Progenitor cell of endocrine pancreas (in vitro differentiated cells): Measurements from ENCODE around the gene FDX1. TPM values are rescaled to one million over a fixed set of nuclear protein-coding genes. Genes with fewer than 3 reads are reported as not detected.

ENCODE experiments used
- DNase-seq: peaks from one replicate; pipeline ENCODE4 v3.0.0; 2021; ENCODE audit warnings: low spot score; ENCODE audit not compliant: unreplicated experiment
- H3K27ac Mint-ChIP-seq: 2 replicates; pipeline ENCODE4 v1.8.0; 2021; ENCODE audit warnings: mild to moderate bottlenecking, moderate library complexity, mixed read lengths
- H3K27me3 Mint-ChIP-seq: 2 replicates; pipeline ENCODE4 v1.8.0; 2021; ENCODE audit warnings: mixed read lengths
- H3K36me3 Mint-ChIP-seq: 2 replicates; pipeline ENCODE4 v1.8.0; 2022; ENCODE audit warnings: mixed read lengths; ENCODE audit not compliant: insufficient read depth
- H3K4me1 Mint-ChIP-seq: 2 replicates; pipeline ENCODE4 v1.8.0; 2021; ENCODE audit warnings: low read depth, mixed read lengths
- H3K4me3 Mint-ChIP-seq: 2 replicates; pipeline ENCODE4 v1.8.0; 2021; ENCODE audit warnings: low read depth, mild to moderate bottlenecking, moderate library complexity, mixed read lengths
- H3K9me3 Mint-ChIP-seq: 2 replicates; pipeline ENCODE4 v1.8.0; 2021; ENCODE audit warnings: low read depth, mixed read lengths
- CTCF ChIP-seq: fragments of 200-600 bp; sonication (generic); IDR thresholded peaks from one replicate; pipeline ENCODE4 v1.5.0; 2021; ENCODE audit warnings: antibody characterized with exemption, mild to moderate bottlenecking; ENCODE audit not compliant: unreplicated experiment
- total RNA-seq: library from RNA; stranded (reverse); gene quantifications from 2 replicates; pipeline ENCODE4 v1.2.1, GENCODE V29; 2021

FDX1 gene
- total RNA-seq, 1 donor from 2014 or later, result 13.6 TPM

GRCh38 chr11:110467556-110467955, 37.8 kb downstream of the FDX1 start:
- H3K27me3 Mint-ChIP-seq, result no peaks in the 10 kb centered on the region
- H3K4me1 Mint-ChIP-seq, result no peaks in the 10 kb centered on the region
- H3K27ac Mint-ChIP-seq, result no peak overlapping the region
- peaks cover 10% of the 10 kb centered on the region for H3K36me3 Mint-ChIP-seq
- DNase-seq, result no peak
- no peak for TF ChIP-seq CTCF
- H3K9me3 Mint-ChIP-seq, result no peaks in the 10 kb centered on the region
- H3K4me3 Mint-ChIP-seq, result no peak overlapping the region

- no peaks in the 10 kb centered on the region for H3K4me1 Mint-ChIP-seq
- no peak overlapping the region for H3K4me3 Mint-ChIP-seq
- H3K36me3 Mint-ChIP-seq, result peaks cover 8% of the 10 kb centered on the region
- no peak for DNase-seq
- no peaks in the 10 kb centered on the region for H3K27me3 Mint-ChIP-seq
- no peak overlapping the region for H3K27ac Mint-ChIP-seq
- no peak for TF ChIP-seq CTCF
- no peaks in the 10 kb centered on the region for H3K9me3 Mint-ChIP-seq
These were observed 38.4 kb downstream of the FDX1 start for GRCh38 chr11:110468121-110468520.

GRCh38 chr11:110469127-110469526, 39.4 kb downstream of the FDX1 start:
- TF ChIP-seq CTCF, result no peak
- no peak for DNase-seq
- Mint-ChIP-seq H3K27me3 (no peaks in the 10 kb centered on the region), H3K36me3 (peaks cover 6% of the 10 kb centered on the region), H3K4me1 (no peaks in the 10 kb centered on the region), H3K27ac (no peak overlapping the region), H3K4me3 (no peak overlapping the region), H3K9me3 (no peaks in the 10 kb centered on the region)

- Mint-ChIP-seq H3K4me1 (no peaks in the 10 kb centered on the region), H3K27me3 (no peaks in the 10 kb centered on the region), H3K9me3 (no peaks in the 10 kb centered on the region)
These were observed 41.0 kb downstream of the FDX1 start for GRCh38 chr11:110470716-110471115.

GRCh38 chr11:110471371-110471770, 41.6 kb downstream of the FDX1 start:
- Mint-ChIP-seq H3K4me3 (no peak overlapping the region), H3K27me3 (no peaks in the 10 kb centered on the region), H3K36me3 (peaks cover 5% of the 10 kb centered on the region), H3K4me1 (no peaks in the 10 kb centered on the region), H3K27ac (no peak overlapping the region), H3K9me3 (no peaks in the 10 kb centered on the region)
- no peak for DNase-seq
- TF ChIP-seq CTCF, result no peak

More at GRCh38 chr11:110470716-110471115, 41.0 kb downstream of the FDX1 start:
- no peak for TF ChIP-seq CTCF
- no peak for DNase-seq
- H3K4me3 Mint-ChIP-seq, result no peak overlapping the region
- H3K27ac Mint-ChIP-seq, result no peak overlapping the region
- peaks cover 5% of the 10 kb centered on the region for H3K36me3 Mint-ChIP-seq
